ENCODE data around the gene B3GLCT. TPM values are rescaled to one million over a fixed set of nuclear protein-coding genes. Genes with fewer than 3 reads are reported as not detected.

B3GLCT gene
- total and polyA plus RNA-seq, 2 donors (not counting 3 experiments of a cell fraction or from before 2014, with no cell fraction given): 5.2 to 14.6 TPM

- Histone ChIP-seq H2AFZ (ENCODE audit: low read depth, low read length) (no peak overlapping the region), H3K79me2 (ENCODE audit: control insufficient read depth, insufficient read depth, low read length) (no peaks in the 10 kb centered on the region), H3K9me3 (replicated peaks; ENCODE audit: control insufficient read depth, insufficient read depth, low read length) (no peaks in the 10 kb centered on the region), H3K4me2 (ENCODE audit: insufficient read depth, low read length) (no peak overlapping the region), H3K4me3 (replicated peaks in 1 of 3; ENCODE audit: insufficient read depth in 1 of 3, low read depth in 1 of 3, low read length in 3 of 3) (no peak overlapping the region), H4K20me1 (replicated peaks; ENCODE audit: control insufficient read depth, extremely low read depth, insufficient read depth, low read length) (no peaks in the 10 kb centered on the region), H3K4me1 (ENCODE audit: control insufficient read depth, extremely low read depth, insufficient read depth, low read length) (no peaks in the 10 kb centered on the region), H3K27ac (ENCODE audit: insufficient read depth, low read depth, low read length) (no peak overlapping the region), H3K27me3 (ENCODE audit: control insufficient read depth in 2 of 2, insufficient read depth in 2 of 2, low read length in 2 of 2) (peaks cover 9 to 24% of the 10 kb centered on the region in 2 experiments), H3K9ac (replicated peaks; ENCODE audit: extremely low read depth, insufficient read depth, low read length) (no peak overlapping the region), H3K9me1 (replicated peaks; ENCODE audit: control insufficient read depth, extremely low read depth, insufficient read depth, low read length) (no peaks in the 10 kb centered on the region), H3K36me3 (ENCODE audit: control insufficient read depth in 2 of 2, extremely low read depth in 1 of 2, insufficient read depth in 2 of 2, low read length in 2 of 2) (no peaks in the 10 kb centered on the region)
- ChIA-PET CTCF (no interaction called here), POLR2A (no interaction called here)
- DNase-seq (ENCODE audit: low read depth, low spot score) (no peak), FAIRE-seq (no peak)
- no peak for TF ChIP-seq POLR2A (IDR thresholded peaks at IDR 0.05; ENCODE audit: low read depth, low read length)
- TF ChIP-seq, protein P1, sequence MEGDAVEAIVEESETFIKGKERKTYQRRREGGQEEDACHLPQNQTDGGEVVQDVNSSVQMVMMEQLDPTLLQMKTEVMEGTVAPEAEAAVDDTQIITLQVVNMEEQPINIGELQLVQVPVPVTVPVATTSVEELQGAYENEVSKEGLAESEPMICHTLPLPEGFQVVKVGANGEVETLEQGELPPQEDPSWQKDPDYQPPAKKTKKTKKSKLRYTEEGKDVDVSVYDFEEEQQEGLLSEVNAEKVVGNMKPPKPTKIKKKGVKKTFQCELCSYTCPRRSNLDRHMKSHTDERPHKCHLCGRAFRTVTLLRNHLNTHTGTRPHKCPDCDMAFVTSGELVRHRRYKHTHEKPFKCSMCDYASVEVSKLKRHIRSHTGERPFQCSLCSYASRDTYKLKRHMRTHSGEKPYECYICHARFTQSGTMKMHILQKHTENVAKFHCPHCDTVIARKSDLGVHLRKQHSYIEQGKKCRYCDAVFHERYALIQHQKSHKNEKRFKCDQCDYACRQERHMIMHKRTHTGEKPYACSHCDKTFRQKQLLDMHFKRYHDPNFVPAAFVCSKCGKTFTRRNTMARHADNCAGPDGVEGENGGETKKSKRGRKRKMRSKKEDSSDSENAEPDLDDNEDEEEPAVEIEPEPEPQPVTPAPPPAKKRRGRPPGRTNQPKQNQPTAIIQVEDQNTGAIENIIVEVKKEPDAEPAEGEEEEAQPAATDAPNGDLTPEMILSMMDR (IDR thresholded peaks at IDR 0.05; ENCODE audit: extremely low read depth in 1 of 2, insufficient read depth in 1 of 2, low read depth in 1 of 2, low read length in 2 of 2): no peak
- TF ChIP-seq MYC (IDR thresholded peaks at IDR 0.05; ENCODE audit: low read depth, low read length): no peak
- TF ChIP-seq JUN (IDR thresholded peaks at IDR 0.05; ENCODE audit: borderline replicate concordance, insufficient read depth, insufficient read length, low read depth): no peak
- no peak for TF ChIP-seq FOS (IDR thresholded peaks at IDR 0.05; ENCODE audit: borderline replicate concordance, insufficient read depth, low read length)
- TF ChIP-seq GATA2 (IDR thresholded peaks at IDR 0.05; ENCODE audit: insufficient read depth, insufficient read length, low read depth, low read length): no peak
- no peak for TF ChIP-seq POLR2AphosphoS5 (IDR thresholded peaks at IDR 0.05; ENCODE audit: insufficient read depth, low read depth, low read length)
- no peak for TF ChIP-seq EZH2 (IDR thresholded peaks at IDR 0.05; ENCODE audit: borderline replicate concordance, low read depth, low read length, severe bottlenecking)
- TF ChIP-seq MAX (IDR thresholded peaks at IDR 0.05; ENCODE audit: insufficient read depth, insufficient read length): no peak
- no TSS peak for BruUV-seq (replicated peaks)
- dilution Hi-C loops (cut with MboI; ENCODE audit: extremely low pct_ligation_motif_present, low sequenced_read_pairs): no loop called here
- intact Hi-C loops (cut with micrococcal nuclease): no loop called here
These were observed 155.2 kb downstream of the B3GLCT start for GRCh38 chr13:31355001-31355400.

All from endothelial cell of umbilical vein (primary cell).